ENCODE measurements around the gene SRP54. TPM values are rescaled to one million over a fixed set of nuclear protein-coding genes. Genes with fewer than 3 reads are reported as not detected.

The SRP54 gene
- total and polyA plus RNA-seq, 2 donors (not counting 3 experiments of a cell fraction or from before 2014, with no cell fraction given): 32.8 to 63.7 TPM

- Histone ChIP-seq H3K9me1 (replicated peaks; ENCODE audit: control insufficient read depth, extremely low read depth, insufficient read depth, low read length) (no peaks in the 10 kb centered on the region), H3K9ac (replicated peaks; ENCODE audit: extremely low read depth, insufficient read depth, low read length) (no peak overlapping the region), H3K9me3 (replicated peaks; ENCODE audit: control insufficient read depth, insufficient read depth, low read length) (no peaks in the 10 kb centered on the region), H3K4me3 (replicated peaks in 1 of 3; ENCODE audit: insufficient read depth in 1 of 3, low read depth in 1 of 3, low read length in 3 of 3) (no peak overlapping the region), H3K4me1 (ENCODE audit: control insufficient read depth, extremely low read depth, insufficient read depth, low read length) (no peaks in the 10 kb centered on the region), H3K36me3 (ENCODE audit: control insufficient read depth in 2 of 2, extremely low read depth in 1 of 2, insufficient read depth in 2 of 2, low read length in 2 of 2) (peaks cover 2 to 4% of the 10 kb centered on the region in 2 experiments), H3K4me2 (ENCODE audit: insufficient read depth, low read length) (no peak overlapping the region), H3K27me3 (ENCODE audit: control insufficient read depth in 2 of 2, insufficient read depth in 2 of 2, low read length in 2 of 2) (no peaks in the 10 kb centered on the region), H4K20me1 (replicated peaks; ENCODE audit: control insufficient read depth, extremely low read depth, insufficient read depth, low read length) (no peaks in the 10 kb centered on the region), H3K79me2 (ENCODE audit: control insufficient read depth, insufficient read depth, low read length) (no peaks in the 10 kb centered on the region), H2AFZ (ENCODE audit: low read depth, low read length) (no peak overlapping the region), H3K27ac (ENCODE audit: insufficient read depth, low read depth, low read length) (no peak overlapping the region)
- ChIA-PET CTCF (no interaction called here), POLR2A (no interaction called here)
- dilution Hi-C loops (cut with MboI; ENCODE audit: extremely low pct_ligation_motif_present, low sequenced_read_pairs) (no loop called here), intact Hi-C loops (cut with micrococcal nuclease) (no loop called here)
- FAIRE-seq: no peak
- BruUV-seq (replicated peaks): no TSS peak
- no peak for DNase-seq (ENCODE audit: low read depth, low spot score)
- TF ChIP-seq EZH2 (IDR thresholded peaks at IDR 0.05; ENCODE audit: borderline replicate concordance, low read depth, low read length, severe bottlenecking) (no peak), GATA2 (IDR thresholded peaks at IDR 0.05; ENCODE audit: insufficient read depth, insufficient read length, low read depth, low read length) (no peak), MAX (IDR thresholded peaks at IDR 0.05; ENCODE audit: insufficient read depth, insufficient read length) (no peak), FOS (IDR thresholded peaks at IDR 0.05; ENCODE audit: borderline replicate concordance, insufficient read depth, low read length) (no peak), POLR2AphosphoS5 (IDR thresholded peaks at IDR 0.05; ENCODE audit: insufficient read depth, low read depth, low read length) (no peak), MYC (IDR thresholded peaks at IDR 0.05; ENCODE audit: low read depth, low read length) (no peak), POLR2A (IDR thresholded peaks at IDR 0.05; ENCODE audit: low read depth, low read length) (no peak), JUN (IDR thresholded peaks at IDR 0.05; ENCODE audit: borderline replicate concordance, insufficient read depth, insufficient read length, low read depth) (no peak), CTCF (IDR thresholded peaks at IDR 0.05; ENCODE audit: extremely low read depth in 1 of 2, insufficient read depth in 1 of 2, low read depth in 1 of 2, low read length in 2 of 2) (no peak)
These were observed 17.6 kb upstream of the SRP54 start for GRCh38 chr14:34964977-34965764.
